OCI-LY1 (cell line): ENCODE data around the gene AAGAB.

ENCODE experiments used
- H2AFZ ChIP-seq: fragments of 200-600 bp; sonication (generic), shearing (Covaris generic); 2 replicates; pipeline ENCODE4 v1.6.0; 2014; ENCODE audit warnings: antibody characterized with exemption, mild to moderate bottlenecking, low read length
- H3F3A ChIP-seq: fragments of 200-600 bp; sonication (generic), shearing (Covaris generic); 2 replicates; pipeline ENCODE4 v1.6.0; 2014; ENCODE audit warnings: mild to moderate bottlenecking, antibody characterized with exemption, low read length, moderate library complexity; ENCODE audit not compliant: insufficient read depth
- H3K27ac ChIP-seq: fragments of 200-600 bp; sonication (generic); 2 replicates; pipeline ENCODE4 v1.5.1; 2014; ENCODE audit warnings: low read length, mixed run types, mild to moderate bottlenecking, low read depth; ENCODE audit not compliant: poor library complexity, severe bottlenecking
- H3K27me3 ChIP-seq: fragments of 200-600 bp; sonication (generic); 2 replicates; pipeline ENCODE4 v1.6.0; 2014; ENCODE audit warnings: antibody characterized with exemption, mild to moderate bottlenecking, low read length, moderate library complexity; ENCODE audit not compliant: insufficient read depth
- H3K36me3 ChIP-seq: fragments of 200-600 bp; sonication (generic); 2 replicates; pipeline ENCODE4 v1.6.1; 2014; ENCODE audit warnings: mild to moderate bottlenecking, antibody characterized with exemption, low read length, moderate library complexity, mixed read lengths; ENCODE audit not compliant: insufficient read depth
- H3K4me1 ChIP-seq: fragments of 200-600 bp; sonication (generic); 2 replicates; pipeline ENCODE4 v1.5.1; 2014; ENCODE audit warnings: mild to moderate bottlenecking, low read length, moderate library complexity; ENCODE audit not compliant: insufficient read depth, severe bottlenecking
- H3K4me2 ChIP-seq: fragments of 200-600 bp; sonication (generic), shearing (Covaris generic); 2 replicates; pipeline ENCODE4 v1.6.1; 2014; ENCODE audit warnings: low read length
- H3K4me3 ChIP-seq: fragments of 200-600 bp; sonication (generic); 2 replicates; pipeline ENCODE4 v1.5.1; 2014; ENCODE audit warnings: low read length, low read depth, mild to moderate bottlenecking, mixed read lengths; ENCODE audit not compliant: poor library complexity, severe bottlenecking
- H3K79me2 ChIP-seq: fragments of 200-600 bp; shearing (Covaris generic); 2 replicates; pipeline ENCODE4 v1.6.1; 2016; ENCODE audit warnings: mixed run types, low read length, mixed read lengths; ENCODE audit not compliant: insufficient read depth
- H3K9ac ChIP-seq: fragments of 200-600 bp; sonication (generic), shearing (Covaris generic); 2 replicates; pipeline ENCODE4 v1.6.1; 2014; ENCODE audit warnings: mild to moderate bottlenecking, low read length, mixed read lengths
- H3K9me2 ChIP-seq: fragments of 200-600 bp; sonication (generic), shearing (Covaris generic); 2 replicates; pipeline ENCODE4 v1.6.1; 2014; ENCODE audit warnings: low read depth, mild to moderate bottlenecking, low read length, mixed read lengths
- H3K9me3 ChIP-seq: fragments of 200-600 bp; shearing (Covaris generic); 2 replicates; pipeline ENCODE4 v1.6.1; 2014; ENCODE audit warnings: low read length, mixed read lengths
- H4K20me1 ChIP-seq: fragments of 200-600 bp; sonication (generic), shearing (Covaris generic); 2 replicates; pipeline ENCODE4 v1.6.0; 2016; ENCODE audit warnings: mild to moderate bottlenecking, low read length; ENCODE audit not compliant: insufficient read depth
- EZH2 ChIP-seq: fragments of 200-600 bp; sonication (generic), shearing (Covaris generic); IDR thresholded peaks from 2 replicates; pipeline ENCODE4 v1.8.0; 2017; ENCODE audit warnings: borderline replicate concordance, mixed run types, mild to moderate bottlenecking, antibody characterized with exemption, low read length, moderate library complexity, mixed read lengths
- TF ChIP-seq, protein P1 (sequence below): fragments of 200-600 bp; sonication (generic), shearing (Covaris generic); IDR thresholded peaks from 2 replicates; pipeline ENCODE4 v1.5.1; 2017; ENCODE audit warnings: mild to moderate bottlenecking, antibody characterized with exemption, low read length, moderate library complexity, mixed read lengths

The AAGAB gene

DNA sequence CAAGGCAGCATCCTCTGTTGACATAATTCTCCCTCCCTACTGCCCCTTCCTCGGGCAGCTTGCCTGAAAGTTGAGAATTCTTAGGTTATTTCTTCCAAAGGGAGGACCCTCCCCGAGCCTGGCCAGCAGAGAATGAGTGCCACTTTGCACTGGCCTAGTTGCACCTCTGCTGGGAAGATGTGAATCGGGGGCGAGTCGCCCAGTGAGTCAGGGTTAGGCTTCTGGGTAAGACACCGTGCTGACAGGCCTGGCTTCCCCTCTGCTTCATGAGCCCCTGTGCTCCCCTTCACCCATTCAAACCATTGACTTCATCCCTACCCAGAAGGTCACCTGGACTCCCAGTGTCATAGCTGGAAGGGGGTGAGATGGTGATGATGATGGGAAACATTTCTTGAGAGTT, 82.3 kb downstream of the AAGAB start:
- H3K9me3 ChIP-seq: no peaks in the 10 kb centered on the region
- peaks cover 7% of the 10 kb centered on the region for H3K4me1 ChIP-seq
- H4K20me1 ChIP-seq: no peaks in the 10 kb centered on the region
- no peak for TF ChIP-seq EZH2
- TF ChIP-seq, protein P1, sequence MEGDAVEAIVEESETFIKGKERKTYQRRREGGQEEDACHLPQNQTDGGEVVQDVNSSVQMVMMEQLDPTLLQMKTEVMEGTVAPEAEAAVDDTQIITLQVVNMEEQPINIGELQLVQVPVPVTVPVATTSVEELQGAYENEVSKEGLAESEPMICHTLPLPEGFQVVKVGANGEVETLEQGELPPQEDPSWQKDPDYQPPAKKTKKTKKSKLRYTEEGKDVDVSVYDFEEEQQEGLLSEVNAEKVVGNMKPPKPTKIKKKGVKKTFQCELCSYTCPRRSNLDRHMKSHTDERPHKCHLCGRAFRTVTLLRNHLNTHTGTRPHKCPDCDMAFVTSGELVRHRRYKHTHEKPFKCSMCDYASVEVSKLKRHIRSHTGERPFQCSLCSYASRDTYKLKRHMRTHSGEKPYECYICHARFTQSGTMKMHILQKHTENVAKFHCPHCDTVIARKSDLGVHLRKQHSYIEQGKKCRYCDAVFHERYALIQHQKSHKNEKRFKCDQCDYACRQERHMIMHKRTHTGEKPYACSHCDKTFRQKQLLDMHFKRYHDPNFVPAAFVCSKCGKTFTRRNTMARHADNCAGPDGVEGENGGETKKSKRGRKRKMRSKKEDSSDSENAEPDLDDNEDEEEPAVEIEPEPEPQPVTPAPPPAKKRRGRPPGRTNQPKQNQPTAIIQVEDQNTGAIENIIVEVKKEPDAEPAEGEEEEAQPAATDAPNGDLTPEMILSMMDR: no peak
- no peaks in the 10 kb centered on the region for H3K79me2 ChIP-seq
- no peak overlapping the region for H3K4me3 ChIP-seq
- no peak overlapping the region for H2AFZ ChIP-seq
- H3K9ac ChIP-seq: no peak overlapping the region
- peaks cover 81% of the 10 kb centered on the region for H3K36me3 ChIP-seq
- H3K27ac ChIP-seq: no peak overlapping the region
- H3K9me2 ChIP-seq: no peaks in the 10 kb centered on the region
- H3F3A ChIP-seq: no peaks in the 10 kb centered on the region
- no peaks in the 10 kb centered on the region for H3K27me3 ChIP-seq
- H3K4me2 ChIP-seq: no peak overlapping the region

DNA sequence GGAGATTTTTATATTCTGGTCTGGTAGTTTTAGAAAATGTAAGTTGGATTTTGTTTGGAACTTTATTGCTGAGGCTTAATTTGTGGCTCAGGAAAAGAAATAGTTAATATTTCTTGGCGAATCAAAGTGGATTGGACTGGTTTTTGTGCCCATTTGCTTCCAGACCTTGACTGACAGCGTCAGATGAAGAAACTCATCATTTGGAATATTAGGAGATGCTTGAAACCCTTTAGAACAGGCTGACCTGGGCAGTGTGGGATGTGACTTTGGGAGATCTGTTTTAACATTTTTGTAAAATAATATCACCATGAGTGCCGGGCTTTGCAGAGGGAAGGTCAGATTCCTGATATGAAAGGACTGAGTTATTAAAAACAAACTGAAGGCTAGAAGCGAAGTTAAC, 83.0 kb downstream of the AAGAB start:
- no peaks in the 10 kb centered on the region for H3K9me3 ChIP-seq
- no peaks in the 10 kb centered on the region for H3K79me2 ChIP-seq
- no peak overlapping the region for H3K4me3 ChIP-seq
- no peak overlapping the region for H3K27ac ChIP-seq
- no peak for TF ChIP-seq EZH2
- TF ChIP-seq, protein P1: no peak
- no peaks in the 10 kb centered on the region for H3K27me3 ChIP-seq
- no peak overlapping the region for H3K4me2 ChIP-seq
- H3K4me1 ChIP-seq: peaks cover 7% of the 10 kb centered on the region
- no peaks in the 10 kb centered on the region for H3K9me2 ChIP-seq
- H4K20me1 ChIP-seq: no peaks in the 10 kb centered on the region
- no peak overlapping the region for H2AFZ ChIP-seq
- H3K36me3 ChIP-seq: peaks cover 83% of the 10 kb centered on the region
- H3F3A ChIP-seq: no peaks in the 10 kb centered on the region
- H3K9ac ChIP-seq: no peak overlapping the region

DNA sequence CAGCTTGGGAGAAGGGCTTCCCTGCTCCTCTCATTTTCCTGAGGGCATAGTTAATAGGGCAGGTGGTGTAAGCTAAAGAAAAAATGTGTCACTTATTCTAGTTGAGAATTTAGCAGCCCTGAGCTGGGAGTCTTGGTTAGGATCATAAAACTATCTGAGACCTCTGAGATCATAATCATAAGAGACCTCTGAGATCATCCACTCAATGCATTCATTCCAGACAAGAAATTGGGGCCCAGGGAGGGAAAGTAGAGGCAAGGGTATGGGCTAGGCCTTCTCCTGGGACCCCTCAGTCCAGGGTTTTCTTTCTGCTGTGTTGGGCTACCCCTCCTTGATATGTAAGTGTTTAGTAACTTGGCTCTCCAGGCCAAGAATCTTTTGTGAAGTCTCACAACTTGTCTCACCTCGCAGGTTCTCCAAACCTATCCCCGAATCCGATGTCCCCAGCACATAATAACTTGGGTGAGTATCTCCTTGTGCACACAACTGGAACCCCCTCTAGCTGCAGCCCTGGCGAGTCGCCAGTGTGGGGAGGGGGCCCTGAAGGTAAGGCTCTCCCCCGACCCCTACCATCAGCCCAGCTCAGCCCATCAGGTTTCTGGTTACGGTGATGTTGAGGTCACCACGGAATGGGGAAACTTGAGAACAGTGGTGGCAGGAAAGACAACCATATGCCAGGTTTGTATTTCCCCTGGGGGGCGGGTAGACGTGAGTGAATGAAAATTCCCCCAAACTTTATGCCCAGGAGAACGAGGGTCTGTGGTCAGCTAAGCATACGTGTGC, 84.1 kb downstream of the AAGAB start:
- Histone ChIP-seq H3K79me2 (no peaks in the 10 kb centered on the region), H3K4me2 (no peak overlapping the region), H3K27me3 (no peaks in the 10 kb centered on the region), H3K4me3 (no peak overlapping the region), H4K20me1 (no peaks in the 10 kb centered on the region), H3K9me3 (no peaks in the 10 kb centered on the region), H3K9ac (no peak overlapping the region), H3K4me1 (no peaks in the 10 kb centered on the region), H2AFZ (no peak overlapping the region), H3K36me3 (peaks cover 85% of the 10 kb centered on the region), H3K27ac (no peak overlapping the region), H3K9me2 (no peaks in the 10 kb centered on the region), H3F3A (no peaks in the 10 kb centered on the region)
- TF ChIP-seq, protein P1: no peak
- TF ChIP-seq EZH2: no peak
